ENCODE data around the gene CMPK2. TPM values are rescaled to one million over a fixed set of nuclear protein-coding genes. Genes with fewer than 3 reads are reported as not detected.

CMPK2 gene
- total RNA-seq, 1 experiment from 2014 or later, result 26.6 TPM

DNA sequence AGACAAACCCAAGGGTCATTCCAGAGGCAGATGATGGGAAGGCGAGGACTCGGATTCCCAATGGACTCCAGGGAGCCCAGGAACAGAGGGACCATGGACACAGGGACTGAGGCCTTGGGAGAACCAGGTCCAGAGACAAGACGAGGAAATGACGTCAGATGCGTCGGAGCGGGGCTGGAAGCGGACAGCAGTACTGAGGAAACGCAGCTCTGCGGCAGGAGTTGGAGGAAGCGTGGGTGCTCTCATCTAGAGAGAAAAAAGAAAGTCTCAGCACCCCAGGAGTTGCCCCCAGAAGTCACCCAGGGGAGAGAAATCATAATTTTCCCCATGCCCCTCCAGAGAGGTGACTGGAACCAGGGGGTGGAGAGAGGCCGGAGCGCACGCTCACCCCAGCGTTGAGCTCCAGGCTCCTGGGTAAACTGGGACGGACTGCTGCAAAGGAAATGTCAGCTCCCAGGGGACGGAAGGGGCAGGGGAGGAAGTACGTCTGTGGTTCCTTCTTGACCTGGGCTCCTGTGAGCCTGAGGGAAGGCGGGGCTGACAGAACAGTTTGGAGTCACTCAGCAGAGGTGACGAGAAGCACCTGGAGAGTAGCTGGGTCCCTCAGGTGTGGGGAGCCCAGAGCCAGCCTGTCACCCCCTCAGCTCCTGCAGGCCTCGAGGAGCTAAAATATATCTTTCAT is 44.7 kb downstream of the CMPK2 start:
- Mint-ChIP-seq H3K36me3 (ENCODE audit: insufficient read depth, unreplicated experiment) (no peaks in the 10 kb centered on the region), H3K27ac (ENCODE audit: unreplicated experiment) (no peak overlapping the region)
- intact Hi-C loops (cut with micrococcal nuclease; ENCODE audit: unreplicated experiment), result no loop called here

DNA sequence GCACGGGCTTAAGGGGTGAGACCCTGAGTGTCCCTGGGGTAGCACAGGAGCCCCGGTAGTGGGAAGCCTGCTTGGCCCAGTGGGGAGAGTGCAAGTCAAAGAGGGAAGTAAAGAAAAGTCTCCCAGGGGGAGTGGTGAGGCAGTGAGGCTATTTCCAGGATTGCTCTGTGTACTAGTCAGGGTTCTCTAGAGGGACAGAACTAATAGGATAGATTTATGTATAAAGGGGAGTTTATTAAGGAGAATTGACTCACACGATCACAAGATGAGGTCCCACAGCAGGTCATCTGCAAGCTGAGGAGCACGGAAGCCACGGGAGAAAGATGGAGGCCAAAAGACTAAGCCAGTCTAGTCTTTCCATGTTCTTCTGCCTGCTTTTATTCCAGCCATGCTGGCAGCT is 45.5 kb downstream of the CMPK2 start:
- no TSS peak for BruUV-seq (replicated peaks)
- Mint-ChIP-seq H3K4me1 (ENCODE audit: low read depth, unreplicated experiment) (no peaks in the 10 kb centered on the region), H3K9me3 (ENCODE audit: low read depth, unreplicated experiment) (no peaks in the 10 kb centered on the region), H3K36me3 (ENCODE audit: insufficient read depth, unreplicated experiment) (no peaks in the 10 kb centered on the region), H3K27ac (ENCODE audit: unreplicated experiment) (no peak overlapping the region), H3K27me3 (ENCODE audit: unreplicated experiment) (peaks cover 62% of the 10 kb centered on the region), H3K4me3 (ENCODE audit: low read depth, unreplicated experiment) (no peak overlapping the region)
- intact Hi-C loops (cut with micrococcal nuclease; ENCODE audit: unreplicated experiment), result no loop called here
- CTCF ChIA-PET, result no interaction called here
- TF ChIP-seq, protein P1, sequence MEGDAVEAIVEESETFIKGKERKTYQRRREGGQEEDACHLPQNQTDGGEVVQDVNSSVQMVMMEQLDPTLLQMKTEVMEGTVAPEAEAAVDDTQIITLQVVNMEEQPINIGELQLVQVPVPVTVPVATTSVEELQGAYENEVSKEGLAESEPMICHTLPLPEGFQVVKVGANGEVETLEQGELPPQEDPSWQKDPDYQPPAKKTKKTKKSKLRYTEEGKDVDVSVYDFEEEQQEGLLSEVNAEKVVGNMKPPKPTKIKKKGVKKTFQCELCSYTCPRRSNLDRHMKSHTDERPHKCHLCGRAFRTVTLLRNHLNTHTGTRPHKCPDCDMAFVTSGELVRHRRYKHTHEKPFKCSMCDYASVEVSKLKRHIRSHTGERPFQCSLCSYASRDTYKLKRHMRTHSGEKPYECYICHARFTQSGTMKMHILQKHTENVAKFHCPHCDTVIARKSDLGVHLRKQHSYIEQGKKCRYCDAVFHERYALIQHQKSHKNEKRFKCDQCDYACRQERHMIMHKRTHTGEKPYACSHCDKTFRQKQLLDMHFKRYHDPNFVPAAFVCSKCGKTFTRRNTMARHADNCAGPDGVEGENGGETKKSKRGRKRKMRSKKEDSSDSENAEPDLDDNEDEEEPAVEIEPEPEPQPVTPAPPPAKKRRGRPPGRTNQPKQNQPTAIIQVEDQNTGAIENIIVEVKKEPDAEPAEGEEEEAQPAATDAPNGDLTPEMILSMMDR (IDR thresholded peaks at IDR 0.05; ENCODE audit: unreplicated experiment), result no peak
- no peak for DNase-seq

More for the DNA sequence above, 44.7 kb downstream of the CMPK2 start:
- Mint-ChIP-seq H3K4me1 (ENCODE audit: low read depth, unreplicated experiment) (peaks cover 3% of the 10 kb centered on the region), H3K9me3 (ENCODE audit: low read depth, unreplicated experiment) (no peaks in the 10 kb centered on the region), H3K27me3 (ENCODE audit: unreplicated experiment) (peaks cover 54% of the 10 kb centered on the region), H3K4me3 (ENCODE audit: low read depth, unreplicated experiment) (no peak overlapping the region)
- CTCF ChIA-PET, result no interaction called here
- no peak for DNase-seq
- TF ChIP-seq, protein P1 (IDR thresholded peaks at IDR 0.05; ENCODE audit: unreplicated experiment), result no peak
- no TSS peak for BruUV-seq (replicated peaks)

- CTCF ChIA-PET, result no interaction called here
- Mint-ChIP-seq H3K27me3 (ENCODE audit: unreplicated experiment) (peaks cover 67% of the 10 kb centered on the region), H3K4me1 (ENCODE audit: low read depth, unreplicated experiment) (no peaks in the 10 kb centered on the region), H3K27ac (ENCODE audit: unreplicated experiment) (no peak overlapping the region), H3K9me3 (ENCODE audit: low read depth, unreplicated experiment) (no peaks in the 10 kb centered on the region), H3K36me3 (ENCODE audit: insufficient read depth, unreplicated experiment) (no peaks in the 10 kb centered on the region), H3K4me3 (ENCODE audit: low read depth, unreplicated experiment) (no peak overlapping the region)
- BruUV-seq (replicated peaks), result no TSS peak
- no peak for DNase-seq
- TF ChIP-seq, protein P1 (IDR thresholded peaks at IDR 0.05; ENCODE audit: unreplicated experiment), result no peak
- intact Hi-C loops (cut with micrococcal nuclease; ENCODE audit: unreplicated experiment), result no loop called here
These were observed 46.0 kb downstream of the CMPK2 start for GRCh38 chr2:6819668-6820067.

DNA sequence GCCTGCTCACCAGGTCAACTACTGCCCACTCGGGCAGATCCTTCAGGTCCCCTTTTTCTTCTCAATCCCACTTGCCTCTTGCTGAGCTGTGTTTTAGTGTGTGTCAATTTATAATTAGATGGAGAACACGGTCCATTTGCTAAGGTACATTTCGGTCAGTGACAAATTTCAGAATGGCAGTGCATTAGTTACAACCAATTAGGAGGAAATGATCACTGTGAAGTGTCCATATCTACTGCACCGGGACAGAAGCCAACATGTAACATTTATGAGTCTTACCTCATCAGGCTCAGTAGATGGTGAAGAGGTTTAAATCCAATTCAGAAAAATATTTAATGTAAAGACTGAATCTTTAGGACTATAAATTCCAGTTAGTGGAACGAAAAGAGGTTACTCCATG is 47.7 kb downstream of the CMPK2 start:
- Mint-ChIP-seq H3K27ac (ENCODE audit: unreplicated experiment) (no peak overlapping the region), H3K27me3 (ENCODE audit: unreplicated experiment) (peaks cover 84% of the 10 kb centered on the region), H3K4me3 (ENCODE audit: low read depth, unreplicated experiment) (no peak overlapping the region), H3K9me3 (ENCODE audit: low read depth, unreplicated experiment) (no peaks in the 10 kb centered on the region), H3K36me3 (ENCODE audit: insufficient read depth, unreplicated experiment) (no peaks in the 10 kb centered on the region), H3K4me1 (ENCODE audit: low read depth, unreplicated experiment) (no peaks in the 10 kb centered on the region)
- intact Hi-C loops (cut with micrococcal nuclease; ENCODE audit: unreplicated experiment), result no loop called here
- TF ChIP-seq, protein P1 (IDR thresholded peaks at IDR 0.05; ENCODE audit: unreplicated experiment), result no peak
- CTCF ChIA-PET, result no interaction called here
- no TSS peak for BruUV-seq (replicated peaks)
- DNase-seq, result no peak

All from Calu3 (cell line).